ENCODE measurements around the gene ZNF619.

- no peak for TF ChIP-seq RXRA (IDR thresholded peaks at IDR 0.05)
- no peak for TF ChIP-seq RAD21 (IDR thresholded peaks at IDR 0.05)
- TF ChIP-seq ZBTB33 (IDR thresholded peaks at IDR 0.05): no peak
- TF ChIP-seq CTCF (IDR thresholded peaks at IDR 0.05; ENCODE audit: low read depth, low read length, missing input control): no peak
- TF ChIP-seq, protein P1, sequence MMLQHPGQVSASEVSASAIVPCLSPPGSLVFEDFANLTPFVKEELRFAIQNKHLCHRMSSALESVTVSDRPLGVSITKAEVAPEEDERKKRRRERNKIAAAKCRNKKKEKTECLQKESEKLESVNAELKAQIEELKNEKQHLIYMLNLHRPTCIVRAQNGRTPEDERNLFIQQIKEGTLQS (IDR thresholded peaks at IDR 0.05): no peak
- TF ChIP-seq, protein P2, sequence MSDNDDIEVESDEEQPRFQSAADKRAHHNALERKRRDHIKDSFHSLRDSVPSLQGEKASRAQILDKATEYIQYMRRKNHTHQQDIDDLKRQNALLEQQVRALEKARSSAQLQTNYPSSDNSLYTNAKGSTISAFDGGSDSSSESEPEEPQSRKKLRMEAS (IDR thresholded peaks at IDR 0.05): no peak
- TF ChIP-seq NR2F2 (IDR thresholded peaks at IDR 0.05): no peak
These were observed 46.9 kb downstream of the ZNF619 start for GRCh38 chr3:40523781-40524180.
